ENCODE results near the gene IBA57. TPM values are rescaled to one million over a fixed set of nuclear protein-coding genes. Genes with fewer than 3 reads are reported as not detected.
A peak's percentile ranks its signal among the peaks of the same experiment; 100 is the strongest.

The IBA57 gene
- total and polyA plus RNA-seq, 2 donors = 1.7 to 4.2 TPM

- Histone ChIP-seq H3K9me3 (ENCODE audit: control insufficient read depth in 2 of 2, insufficient read depth in 1 of 2, low read length in 1 of 2) (no peaks in the 10 kb centered on the region), H3K4me3 (ENCODE audit: low read length in 2 of 2) (no peak overlapping the region), H3K4me1 (ENCODE audit: control insufficient read depth in 2 of 2, insufficient read depth in 2 of 2, low read length in 2 of 2) (peaks cover 2 to 9% of the 10 kb centered on the region in 2 donors), H3K36me3 (ENCODE audit: control insufficient read depth in 2 of 2, insufficient read depth in 2 of 2, low read length in 1 of 2) (no peaks in the 10 kb centered on the region), H3K27me3 (ENCODE audit: control insufficient read depth in 2 of 2, insufficient read depth in 1 of 2, low read length in 1 of 2) (peaks cover 0 to 10% of the 10 kb centered on the region in 2 donors), H3K27ac (ENCODE audit: low read depth in 1 of 2, low read length in 1 of 2) (no peak overlapping the region)
- DNase-seq (ENCODE audit: low read depth in 6 of 9, low spot score in 9 of 9) = no peak
- 93% methylated on average over 2 of the region's 2 CpGs for WGBS
Measured at GRCh38 chr1:228131766-228132165, 33.8 kb upstream of the IBA57 start.

- WGBS = 95% methylated on average over 12 of the region's 12 CpGs
- DNase-seq (ENCODE audit: low read depth in 6 of 9, low spot score in 9 of 9) = no peak
- Histone ChIP-seq H3K9me3 (ENCODE audit: control insufficient read depth in 2 of 2, insufficient read depth in 1 of 2, low read length in 1 of 2) (no peaks in the 10 kb centered on the region), H3K4me3 (ENCODE audit: low read length in 2 of 2) (no peak overlapping the region), H3K4me1 (ENCODE audit: control insufficient read depth in 2 of 2, insufficient read depth in 2 of 2, low read length in 2 of 2) (peaks cover 8 to 22% of the 10 kb centered on the region in 2 donors), H3K27me3 (ENCODE audit: control insufficient read depth in 2 of 2, insufficient read depth in 1 of 2, low read length in 1 of 2) (peaks cover 0 to 10% of the 10 kb centered on the region in 2 donors), H3K27ac (ENCODE audit: low read depth in 1 of 2, low read length in 1 of 2) (no peak overlapping the region), H3K36me3 (ENCODE audit: control insufficient read depth in 2 of 2, insufficient read depth in 2 of 2, low read length in 1 of 2) (no peaks in the 10 kb centered on the region)
Measured at GRCh38 chr1:228134591-228134990, 31.0 kb upstream of the IBA57 start.

GRCh38 chr1:228136901-228137300, 28.7 kb upstream of the IBA57 start:
- peaks cover 0 to 2% of the 10 kb centered on the region in 2 donors for H3K9me3 ChIP-seq (ENCODE audit: control insufficient read depth in 2 of 2, insufficient read depth in 1 of 2, low read length in 1 of 2)
- H3K4me1 ChIP-seq (ENCODE audit: control insufficient read depth in 2 of 2, insufficient read depth in 2 of 2, low read length in 2 of 2) = peaks cover 15 to 29% of the 10 kb centered on the region in 2 donors
- peaks cover 0 to 8% of the 10 kb centered on the region in 2 donors for H3K27me3 ChIP-seq (ENCODE audit: control insufficient read depth in 2 of 2, insufficient read depth in 1 of 2, low read length in 1 of 2)
- no peak overlapping the region for H3K4me3 ChIP-seq (ENCODE audit: low read length in 2 of 2)
- 80% methylated on average over 1 of the region's 1 CpG for WGBS
- H3K27ac ChIP-seq (ENCODE audit: low read depth in 1 of 2, low read length in 1 of 2) = peak overlapping the region in 1 of 2 donors; percentile 6
- peaks cover 0 to 6% of the 10 kb centered on the region in 2 donors for H3K36me3 ChIP-seq (ENCODE audit: control insufficient read depth in 2 of 2, insufficient read depth in 2 of 2, low read length in 1 of 2)
- DNase-seq (ENCODE audit: low read depth in 6 of 9, low spot score in 9 of 9) = peak in 1 of 9 donors; percentile 62

- WGBS = 26% methylated on average over 30 of the region's 30 CpGs
- Histone ChIP-seq H3K4me3 (ENCODE audit: low read length in 2 of 2) (peak overlapping the region; percentile 57 to 99), H3K9me3 (ENCODE audit: control insufficient read depth in 2 of 2, insufficient read depth in 1 of 2, low read length in 1 of 2) (peaks cover 0 to 14% of the 10 kb centered on the region in 2 donors), H3K27ac (ENCODE audit: low read depth in 1 of 2, low read length in 1 of 2) (peak overlapping the region; percentile 92 to 96), H3K27me3 (ENCODE audit: control insufficient read depth in 2 of 2, insufficient read depth in 1 of 2, low read length in 1 of 2) (peaks cover 0 to 6% of the 10 kb centered on the region in 2 donors), H3K36me3 (ENCODE audit: control insufficient read depth in 2 of 2, insufficient read depth in 2 of 2, low read length in 1 of 2) (peaks cover 0 to 15% of the 10 kb centered on the region in 2 donors), H3K4me1 (ENCODE audit: control insufficient read depth in 2 of 2, insufficient read depth in 2 of 2, low read length in 2 of 2) (peaks cover 39 to 55% of the 10 kb centered on the region in 2 donors)
- DNase-seq (ENCODE audit: low read depth in 6 of 9, low spot score in 9 of 9) = no peak
Measured at GRCh38 chr1:228139406-228139930, 26.1 kb upstream of the IBA57 start.

- H3K36me3 ChIP-seq (ENCODE audit: control insufficient read depth in 2 of 2, insufficient read depth in 2 of 2, low read length in 1 of 2) = peaks cover under 1 to 22% of the 10 kb centered on the region in 2 donors
- H3K27me3 ChIP-seq (ENCODE audit: control insufficient read depth in 2 of 2, insufficient read depth in 1 of 2, low read length in 1 of 2) = peaks cover 0 to 2% of the 10 kb centered on the region in 2 donors
- H3K9me3 ChIP-seq (ENCODE audit: control insufficient read depth in 2 of 2, insufficient read depth in 1 of 2, low read length in 1 of 2) = peaks cover 0 to 14% of the 10 kb centered on the region in 2 donors
- H3K4me1 ChIP-seq (ENCODE audit: control insufficient read depth in 2 of 2, insufficient read depth in 2 of 2, low read length in 2 of 2) = peaks cover 46 to 62% of the 10 kb centered on the region in 2 donors
- H3K4me3 ChIP-seq (ENCODE audit: low read length in 2 of 2) = peak within 1 kb of the TSS; percentile 86 to 99
- H3K27ac ChIP-seq (ENCODE audit: low read depth in 1 of 2, low read length in 1 of 2) = peak within 1 kb of the TSS; percentile 97 to 100
- peak; percentile 96 to 100 (median 100) for DNase-seq (ENCODE audit: low read depth in 6 of 9, low spot score in 9 of 9)
- WGBS = under 1% methylated on average over 95 of the region's 95 CpGs
Measured at GRCh38 chr1:228139931-228140723, 25.5 kb upstream of the IBA57 start, which contains the start of gene GUK1. Gene GUK1 (plus strand): TSS chr1:228140279. CDS start chr1:228140303, 24 bp downstream.

GRCh38 chr1:228140724-228141225, 24.8 kb upstream of the IBA57 start:
- peaks cover 46 to 68% of the 10 kb centered on the region in 2 donors for H3K4me1 ChIP-seq (ENCODE audit: control insufficient read depth in 2 of 2, insufficient read depth in 2 of 2, low read length in 2 of 2)
- peak in 1 of 9 donors; percentile 43 for DNase-seq (ENCODE audit: low read depth in 6 of 9, low spot score in 9 of 9)
- H3K27ac ChIP-seq (ENCODE audit: low read depth in 1 of 2, low read length in 1 of 2) = peak overlapping the region; percentile 97 to 100
- H3K27me3 ChIP-seq (ENCODE audit: control insufficient read depth in 2 of 2, insufficient read depth in 1 of 2, low read length in 1 of 2) = no peaks in the 10 kb centered on the region
- peak overlapping the region; percentile 86 to 99 for H3K4me3 ChIP-seq (ENCODE audit: low read length in 2 of 2)
- peaks cover 0 to 14% of the 10 kb centered on the region in 2 donors for H3K9me3 ChIP-seq (ENCODE audit: control insufficient read depth in 2 of 2, insufficient read depth in 1 of 2, low read length in 1 of 2)
- WGBS = 12% methylated on average over 25 of the region's 25 CpGs
- peaks cover 7 to 28% of the 10 kb centered on the region in 2 donors for H3K36me3 ChIP-seq (ENCODE audit: control insufficient read depth in 2 of 2, insufficient read depth in 2 of 2, low read length in 1 of 2)

GRCh38 chr1:228141226-228142044, 24.2 kb upstream of the IBA57 start:
- WGBS = 37% methylated on average over 27 of the region's 27 CpGs
- Histone ChIP-seq H3K27ac (ENCODE audit: low read depth in 1 of 2, low read length in 1 of 2) (peak overlapping the region; percentile 97 to 100), H3K4me1 (ENCODE audit: control insufficient read depth in 2 of 2, insufficient read depth in 2 of 2, low read length in 2 of 2) (peaks cover 46 to 71% of the 10 kb centered on the region in 2 donors)

GRCh38 chr1:228142155-228142691, 23.4 kb upstream of the IBA57 start:
- peaks cover 40 to 65% of the 10 kb centered on the region in 2 donors for H3K4me1 ChIP-seq (ENCODE audit: control insufficient read depth in 2 of 2, insufficient read depth in 2 of 2, low read length in 2 of 2)
- H3K36me3 ChIP-seq (ENCODE audit: control insufficient read depth in 2 of 2, insufficient read depth in 2 of 2, low read length in 1 of 2) = peaks cover 22 to 43% of the 10 kb centered on the region in 2 donors
- H3K4me3 ChIP-seq (ENCODE audit: low read length in 2 of 2) = peak overlapping the region; percentile 86 to 99
- DNase-seq (ENCODE audit: low read depth in 6 of 9, low spot score in 9 of 9) = peak; percentile 76 to 96 (median 87)
- 34% methylated on average over 16 of the region's 16 CpGs for WGBS
- no peaks in the 10 kb centered on the region for H3K27me3 ChIP-seq (ENCODE audit: control insufficient read depth in 2 of 2, insufficient read depth in 1 of 2, low read length in 1 of 2)
- H3K27ac ChIP-seq (ENCODE audit: low read depth in 1 of 2, low read length in 1 of 2) = peak overlapping the region; percentile 97 to 100
- peaks cover 0 to 14% of the 10 kb centered on the region in 2 donors for H3K9me3 ChIP-seq (ENCODE audit: control insufficient read depth in 2 of 2, insufficient read depth in 1 of 2, low read length in 1 of 2)

More at GRCh38 chr1:228141226-228142044, 24.2 kb upstream of the IBA57 start:
- H3K36me3 ChIP-seq (ENCODE audit: control insufficient read depth in 2 of 2, insufficient read depth in 2 of 2, low read length in 1 of 2) = peaks cover 14 to 35% of the 10 kb centered on the region in 2 donors
- no peaks in the 10 kb centered on the region for H3K27me3 ChIP-seq (ENCODE audit: control insufficient read depth in 2 of 2, insufficient read depth in 1 of 2, low read length in 1 of 2)
- peak in 1 of 9 donors; percentile 60 for DNase-seq (ENCODE audit: low read depth in 6 of 9, low spot score in 9 of 9)
- peaks cover 0 to 14% of the 10 kb centered on the region in 2 donors for H3K9me3 ChIP-seq (ENCODE audit: control insufficient read depth in 2 of 2, insufficient read depth in 1 of 2, low read length in 1 of 2)
- H3K4me3 ChIP-seq (ENCODE audit: low read length in 2 of 2) = peak overlapping the region; percentile 86 to 99

Measured in thymus (tissue), 11 donors.